HepG2 (cell line): ENCODE results near the gene CCDC178. TPM values are rescaled to one million over a fixed set of nuclear protein-coding genes. Genes with fewer than 3 reads are reported as not detected.
"Not testable (repeated sequence)": the region's sequence is repeated elsewhere in the genome, so short reads cannot be mapped to it uniquely, and the experiment has no call there.

Source experiments
- ATAC-seq: fragments of 200-7000 bp; cut with Tn5 transposase; 3 replicates; pipeline ENCODE4 v1.9.1; 2020; ENCODE audit warnings: mild to moderate bottlenecking, moderate library complexity
- BruUV-seq: library from RNA; stranded (reverse); fragments of 400-500 nt; replicated peaks from 2 replicates; lab custom pipeline; 2021; lab: Mats Ljungman, UMichigan
- CTCF ChIA-PET: fragments of 300-600 bp; formaldehyde crosslinking; extraction: SDS; loops from one replicate; lab custom pipeline; 2021; ENCODE audit warnings: low total read pairs, inconsistent platforms, low intra/inter-chr PET ratio; lab: Yijun Ruan, JAX
- POLR2A ChIA-PET: fragments of 350-600 bp; sonication (Branson Sonifier 250); formaldehyde crosslinking; loops from one replicate; lab custom pipeline; 2020; ENCODE audit warnings: antibody characterized with exemption, inconsistent platforms; lab: Yijun Ruan, JAX
- DNase-seq: peaks from one replicate; pipeline ENCODE4 v3.0.0-alpha.2; 2015; ENCODE audit warnings: low spot score
- FAIRE-seq: peaks from 3 replicates; lab custom pipeline; 2011; peaks lifted over from hg19 to GRCh38; lab: Jason Lieb, UNC
- H2AFZ ChIP-seq: one replicate; pipeline ENCODE4 v1.6.1; 2011; ENCODE audit warnings: low read length, inconsistent platforms
- H3K27ac ChIP-seq: fragments of 300-600 bp; 3 replicates; pipeline ENCODE4 v1.8.0; 2011; ENCODE audit warnings: mixed run types, mild to moderate bottlenecking, mixed read lengths, low read length, inconsistent platforms; ENCODE audit not compliant: insufficient read depth; ENCODE audit errors: extremely low read length
- H3K27me3 ChIP-seq, 2 experiments: fragments of 200-600 bp in 1 of 2; 2 replicates in 1 of 2; 3 replicates in 1 of 2; pipeline versions ENCODE4 v1.6.0 to v1.8.0; 2011; ENCODE audit warnings: low read length in 2 of 2, mild to moderate bottlenecking in 2 of 2, moderate library complexity in 2 of 2, inconsistent platforms in 1 of 2; ENCODE audit not compliant: insufficient read depth in 2 of 2, control insufficient read depth in 1 of 2
- H3K36me3 ChIP-seq, 2 experiments: fragments of 200-600 bp in 1 of 2; replicated peaks in 1 of 2; 2 replicates in 1 of 2; 3 replicates in 1 of 2; pipeline versions ENCODE4 v1.5.1 to v1.8.0; 2011; ENCODE audit warnings: low read length in 2 of 2, inconsistent platforms in 1 of 2; ENCODE audit not compliant: insufficient read depth in 2 of 2, control insufficient read depth in 1 of 2
- H3K4me1 ChIP-seq: 2 replicates; pipeline ENCODE4 v1.5.1; 2012; ENCODE audit warnings: low read length, inconsistent platforms; ENCODE audit not compliant: insufficient read depth
- H3K4me2 ChIP-seq: 2 replicates; pipeline ENCODE4 v1.6.0; 2011; ENCODE audit warnings: low read depth, low read length, inconsistent platforms
- H3K4me3 ChIP-seq, 3 experiments: fragments of 200-600 bp in 1 of 3; sonication (generic), shearing (Covaris generic) in 1 of 3; replicated peaks in 1 of 3; 2 replicates each; pipeline ENCODE4 v1.5.1; 2011 to 2016; ENCODE audit warnings: low read length in 3 of 3, inconsistent platforms in 2 of 3, low read depth in 2 of 3, mild to moderate bottlenecking in 2 of 3, control low read depth in 1 of 3, mixed read lengths in 1 of 3; ENCODE audit not compliant: insufficient read depth in 1 of 3
- H3K79me2 ChIP-seq: one replicate; pipeline ENCODE4 v1.6.1; 2011; ENCODE audit warnings: low read length, inconsistent platforms; ENCODE audit not compliant: insufficient read depth
- H3K9ac ChIP-seq: 2 replicates; pipeline ENCODE4 v1.6.0; 2011; ENCODE audit warnings: mild to moderate bottlenecking, low read depth, low read length, inconsistent platforms; ENCODE audit not compliant: insufficient read depth
- H3K9me3 ChIP-seq: 2 replicates; pipeline ENCODE4 v1.5.1; 2012; ENCODE audit warnings: mild to moderate bottlenecking, low read length
- H4K20me1 ChIP-seq: 2 replicates; pipeline ENCODE4 v1.6.0; 2011; ENCODE audit warnings: inconsistent platforms, mild to moderate bottlenecking, low read length, moderate library complexity; ENCODE audit not compliant: insufficient read depth
- ATF6 ChIP-seq: sonication (generic); formaldehyde crosslinking; conservative IDR thresholded peaks from 2 replicates; pipeline ENCODE4 v1.4.0; 2020; ENCODE audit warnings: missing genetic modification reagents
- CCAR2 ChIP-seq: fragments of 200-400 bp; formaldehyde crosslinking; optimal IDR thresholded peaks from 2 replicates; pipeline ENCODE3; 2018; ENCODE audit warnings: low read depth, mild to moderate bottlenecking, low read length, moderate library complexity
- EED ChIP-seq: sonication (generic); formaldehyde crosslinking; IDR thresholded peaks from 2 replicates; pipeline ENCODE4 v1.5.0; 2020; ENCODE audit warnings: mild to moderate bottlenecking, missing genetic modification reagents
- NCOA1 ChIP-seq: sonication (generic); formaldehyde crosslinking; IDR thresholded peaks from 2 replicates; pipeline ENCODE4 v1.9.0; 2021; ENCODE audit warnings: missing genetic modification reagents
- SOX13 ChIP-seq, 3 experiments: fragments of 450-650 bp in 1 of 3; sonication (generic) in 1 of 3; formaldehyde crosslinking in 1 of 3; IDR thresholded peaks in 2 of 3; conservative IDR thresholded peaks in 1 of 3; 2 replicates each; pipeline versions ENCODE4 v1.5.0 to v1.6.1; 2016 to 2020; ENCODE audit warnings: antibody characterized with exemption in 1 of 3, mild to moderate bottlenecking in 1 of 3, missing compliant biosample characterization in 1 of 3, missing genetic modification reagents in 1 of 3, moderate library complexity in 1 of 3
- SOX6 ChIP-seq, 2 experiments: fragments of 450-650 bp in 1 of 2; sonication (generic) in 1 of 2; formaldehyde crosslinking in 1 of 2; IDR thresholded peaks; 2 replicates each; pipeline versions ENCODE4 v1.4.0 to v1.6.1; 2017 to 2020; ENCODE audit warnings: antibody characterized with exemption in 1 of 2, mild to moderate bottlenecking in 1 of 2, missing genetic modification reagents in 1 of 2
- ZFP1 ChIP-seq: IDR thresholded peaks from 2 replicates; pipeline ENCODE4 v1.6.1; 2016
- ZNF251 ChIP-seq: sonication (generic); formaldehyde crosslinking; IDR thresholded peaks from 2 replicates; pipeline ENCODE4 v1.9.0; 2021; ENCODE audit warnings: mild to moderate bottlenecking, missing genetic modification reagents
- ZNF446 ChIP-seq: sonication (generic); formaldehyde crosslinking; IDR thresholded peaks from 2 replicates; pipeline ENCODE4 v1.5.0; 2020; ENCODE audit warnings: mild to moderate bottlenecking, missing genetic modification reagents
- ZNF576 ChIP-seq: sonication (generic); formaldehyde crosslinking; IDR thresholded peaks from 2 replicates; pipeline ENCODE4 v1.4.0; 2020; ENCODE audit warnings: mild to moderate bottlenecking, missing genetic modification reagents
- ZNF749 ChIP-seq: sonication (generic); formaldehyde crosslinking; IDR thresholded peaks from 2 replicates; pipeline ENCODE4 v1.8.0; 2022; ENCODE audit warnings: mild to moderate bottlenecking, missing genetic modification reagents, moderate library complexity, borderline replicate concordance
- ZNF75D ChIP-seq: sonication (generic); formaldehyde crosslinking; IDR thresholded peaks from 2 replicates; pipeline ENCODE4 v1.8.1; 2023; ENCODE audit warnings: missing genetic modification reagents, mild to moderate bottlenecking, borderline replicate concordance
- WGBS: methylation state at CpG from one replicate; pipeline ENCODE4 v1.1.6; 2017; ENCODE audit warnings: low lambda C conversion rate; 5-methylcytosine and 5-hydroxymethylcytosine counted together
- in situ Hi-C: cut with HindIII; loops from 2 replicates; pipeline ENCODE4 v1.10.0; 2017; ENCODE audit warnings: low pct_unique_long_range_greater_than_20kb; ENCODE audit not compliant: extremely low pct_ligation_motif_present
- intact Hi-C: fragments of 100-400 bp; cut with micrococcal nuclease; formaldehyde crosslinking; loops from one replicate; pipeline ENCODE4 v1.10.0; 2022; ENCODE audit not compliant: unreplicated experiment
- polyA plus RNA-seq, 8 experiments: library from polyadenylated mRNA; depleted of rRNA in 3 of 8; stranded (reverse) in 7 of 8; unstranded in 1 of 8; fragments of >200 nt; fragmentation: Illumina TruSeq in 4 of 8; extraction: Trizol in 4 of 8; gene quantifications; 2 replicates each; pipeline versions ENCODE4 v1.2.1 to v1.2.3, GENCODE V29; 2011 to 2016; ENCODE audit warnings: low read depth in 4 of 8, missing spikeins in 1 of 8, mixed read lengths in 1 of 8; ENCODE audit not compliant: insufficient read depth in 1 of 8
- total RNA-seq, 5 experiments: library from RNA; depleted of rRNA; stranded (reverse); fragments of >200 nt; fragmentation: Illumina TruSeq; extraction: Trizol; gene quantifications; 2 replicates each; pipeline ENCODE4 v1.2.3, GENCODE V29; 2016; ENCODE audit warnings: low read depth in 1 of 5
- TF ChIP-seq, protein P1 (sequence below): sonication (generic); formaldehyde crosslinking; IDR thresholded peaks from 2 replicates; pipeline ENCODE4 v1.5.1; 2020; ENCODE audit warnings: missing genetic modification reagents, mild to moderate bottlenecking, borderline replicate concordance

CCDC178 gene
- total and polyA plus RNA-seq, 2 of the 13 experiments (the other 11 are each of a cell fraction or from before 2014, with no cell fraction given): not detected

- ATAC-seq, in situ Hi-C loops, H3K4me3 ChIP-seq, H3K4me2 ChIP-seq, BruUV-seq, FAIRE-seq, H3K9me3 ChIP-seq, POLR2A ChIA-PET, DNase-seq, H3K79me2 ChIP-seq, H2AFZ ChIP-seq, H3K27ac ChIP-seq, H3K4me1 ChIP-seq, H4K20me1 ChIP-seq, CTCF ChIA-PET, H3K9ac ChIP-seq, H3K36me3 ChIP-seq, H3K27me3 ChIP-seq, intact Hi-C loops: not testable (repeated sequence)
- WGBS: 0% methylated on average over 2 of the region's 2 CpGs
Measured at GRCh38 chr18:32952318-32952717, 488.2 kb downstream of the CCDC178 start.

DNA sequence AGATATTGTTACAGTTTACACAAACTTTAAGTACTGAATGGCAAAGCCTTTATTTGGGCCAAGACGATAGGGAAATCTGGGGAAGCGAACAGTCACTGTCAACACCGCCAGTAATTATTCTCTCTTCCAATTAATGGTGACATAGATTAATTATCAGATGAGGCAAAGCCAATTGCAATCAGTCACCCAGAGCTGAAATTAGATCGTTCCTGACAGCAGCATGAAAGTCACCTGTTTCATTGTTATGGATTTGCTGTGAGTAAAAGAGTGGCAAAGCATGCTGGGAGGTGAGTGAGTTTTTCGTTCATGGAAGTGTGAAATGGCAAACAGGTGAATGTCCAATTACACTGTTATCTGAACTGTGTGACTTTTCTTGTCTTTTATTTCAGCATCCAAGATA is 502.9 kb downstream of the CCDC178 start:
- DNase-seq (no peak), ATAC-seq (no peak), FAIRE-seq (no peak)
- Histone ChIP-seq H3K4me1 (no peaks in the 10 kb centered on the region), H2AFZ (no peak overlapping the region), H4K20me1 (no peaks in the 10 kb centered on the region), H3K4me2 (no peak overlapping the region), H3K4me3 (no peak overlapping the region), H3K9ac (no peak overlapping the region), H3K9me3 (no peaks in the 10 kb centered on the region), H3K27ac (no peak overlapping the region), H3K79me2 (no peaks in the 10 kb centered on the region), H3K36me3 (no peaks in the 10 kb centered on the region), H3K27me3 (no peaks in the 10 kb centered on the region)
- WGBS: 19% methylated on average over 5 of the region's 5 CpGs
- intact Hi-C loops (no loop called here), in situ Hi-C loops (no loop called here)
- POLR2A ChIA-PET: no interaction called here
- BruUV-seq: no TSS peak
- TF ChIP-seq ZFP1 (CRISPR knock-in tag): no peak
- no peak for TF ChIP-seq SOX6 (IDR thresholded peaks at IDR 0.05)
- TF ChIP-seq SOX6 (CRISPR knock-in tag; IDR thresholded peaks at IDR 0.05): no peak
- TF ChIP-seq, protein P1, sequence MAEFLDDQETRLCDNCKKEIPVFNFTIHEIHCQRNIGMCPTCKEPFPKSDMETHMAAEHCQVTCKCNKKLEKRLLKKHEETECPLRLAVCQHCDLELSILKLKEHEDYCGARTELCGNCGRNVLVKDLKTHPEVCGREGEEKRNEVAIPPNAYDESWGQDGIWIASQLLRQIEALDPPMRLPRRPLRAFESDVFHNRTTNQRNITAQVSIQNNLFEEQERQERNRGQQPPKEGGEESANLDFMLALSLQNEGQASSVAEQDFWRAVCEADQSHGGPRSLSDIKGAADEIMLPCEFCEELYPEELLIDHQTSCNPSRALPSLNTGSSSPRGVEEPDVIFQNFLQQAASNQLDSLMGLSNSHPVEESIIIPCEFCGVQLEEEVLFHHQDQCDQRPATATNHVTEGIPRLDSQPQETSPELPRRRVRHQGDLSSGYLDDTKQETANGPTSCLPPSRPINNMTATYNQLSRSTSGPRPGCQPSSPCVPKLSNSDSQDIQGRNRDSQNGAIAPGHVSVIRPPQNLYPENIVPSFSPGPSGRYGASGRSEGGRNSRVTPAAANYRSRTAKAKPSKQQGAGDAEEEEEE (CRISPR knock-in tag): no peak
- TF ChIP-seq CCAR2: no peak
- TF ChIP-seq SOX13 (IDR thresholded peaks at IDR 0.05): no peak
- no peak for TF ChIP-seq SOX13 (CRISPR knock-in tag; conservative IDR thresholded peaks at IDR 0.05 in 1 of 2, IDR thresholded peaks at IDR 0.05 in 1 of 2)
- TF ChIP-seq ATF6: no peak
- no peak for TF ChIP-seq ZNF576
- no peak for TF ChIP-seq ZNF446 (CRISPR knock-in tag)
- TF ChIP-seq ZNF75D (CRISPR knock-in tag): no peak
- TF ChIP-seq EED (CRISPR knock-in tag): no peak
- no peak for TF ChIP-seq ZNF749 (CRISPR knock-in tag)
- no peak for TF ChIP-seq ZNF251 (CRISPR knock-in tag)
- no peak for TF ChIP-seq NCOA1 (CRISPR knock-in tag)
- CTCF ChIA-PET: no interaction called here
